AG10803 (cell line): ENCODE measurements around the gene ERICH6B.

Source experiments
- DNase-seq: peaks from one replicate; pipeline ENCODE4 v3.0.0; 2010; ENCODE audit warnings: low read depth
- H3K4me3 ChIP-seq: 2 replicates; pipeline ENCODE4 v1.5.1; 2011; ENCODE audit warnings: mild to moderate bottlenecking, low read length, control low read depth
- TF ChIP-seq, protein P1 (sequence below): conservative IDR thresholded peaks from 2 replicates; pipeline ENCODE4 v1.5.1; 2011; ENCODE audit warnings: mild to moderate bottlenecking, low read length, control low read depth, inconsistent platforms

ERICH6B gene

GRCh38 chr13:45607931-45608330, 7.6 kb downstream of the ERICH6B start:
- TF ChIP-seq, protein P1, sequence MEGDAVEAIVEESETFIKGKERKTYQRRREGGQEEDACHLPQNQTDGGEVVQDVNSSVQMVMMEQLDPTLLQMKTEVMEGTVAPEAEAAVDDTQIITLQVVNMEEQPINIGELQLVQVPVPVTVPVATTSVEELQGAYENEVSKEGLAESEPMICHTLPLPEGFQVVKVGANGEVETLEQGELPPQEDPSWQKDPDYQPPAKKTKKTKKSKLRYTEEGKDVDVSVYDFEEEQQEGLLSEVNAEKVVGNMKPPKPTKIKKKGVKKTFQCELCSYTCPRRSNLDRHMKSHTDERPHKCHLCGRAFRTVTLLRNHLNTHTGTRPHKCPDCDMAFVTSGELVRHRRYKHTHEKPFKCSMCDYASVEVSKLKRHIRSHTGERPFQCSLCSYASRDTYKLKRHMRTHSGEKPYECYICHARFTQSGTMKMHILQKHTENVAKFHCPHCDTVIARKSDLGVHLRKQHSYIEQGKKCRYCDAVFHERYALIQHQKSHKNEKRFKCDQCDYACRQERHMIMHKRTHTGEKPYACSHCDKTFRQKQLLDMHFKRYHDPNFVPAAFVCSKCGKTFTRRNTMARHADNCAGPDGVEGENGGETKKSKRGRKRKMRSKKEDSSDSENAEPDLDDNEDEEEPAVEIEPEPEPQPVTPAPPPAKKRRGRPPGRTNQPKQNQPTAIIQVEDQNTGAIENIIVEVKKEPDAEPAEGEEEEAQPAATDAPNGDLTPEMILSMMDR = no peak
- no peak overlapping the region for H3K4me3 ChIP-seq
- peak; percentile 9 for DNase-seq

DNA sequence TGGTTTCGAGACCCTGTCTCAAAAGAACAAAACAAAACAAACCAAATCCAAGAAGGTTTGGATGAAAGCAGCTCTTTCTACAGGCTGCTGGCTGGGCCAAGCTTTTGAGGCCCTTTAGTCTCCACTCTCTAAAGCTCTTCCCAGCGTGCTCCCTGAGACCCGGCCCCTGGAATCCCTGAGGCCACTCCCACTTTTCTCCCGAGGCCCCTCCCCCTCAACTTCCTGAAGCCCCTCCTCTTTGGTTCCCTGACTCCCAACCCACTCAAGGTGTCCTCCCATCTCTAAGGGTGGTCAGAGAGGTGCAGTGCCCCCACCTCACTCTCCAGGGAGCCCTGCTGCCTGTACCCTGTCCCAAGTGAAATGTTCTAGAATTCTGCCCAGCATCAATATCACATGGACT, 10.6 kb downstream of the ERICH6B start:
- H3K4me3 ChIP-seq = no peak overlapping the region
- TF ChIP-seq, protein P1 = no peak
- DNase-seq = no peak

DNA sequence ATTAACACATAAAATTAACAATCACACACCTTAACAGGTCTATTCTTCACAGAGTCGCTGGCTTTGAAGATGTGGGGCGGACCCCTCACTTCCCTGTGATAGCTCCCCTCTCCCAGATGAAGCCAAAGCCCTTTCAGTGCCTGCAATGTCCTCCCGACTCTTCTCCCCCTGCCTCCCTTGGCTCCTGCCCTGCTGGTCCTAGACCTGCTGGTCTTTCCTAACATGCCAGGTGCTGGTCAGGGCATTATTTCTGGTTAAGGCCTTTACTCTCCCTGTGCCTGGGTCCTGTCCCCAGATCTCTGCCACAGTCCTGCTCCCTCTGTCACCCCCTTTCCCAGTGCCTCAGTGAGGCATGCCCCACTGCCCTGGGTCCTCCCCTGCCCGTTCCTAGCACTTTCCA, 12.2 kb downstream of the ERICH6B start:
- TF ChIP-seq, protein P1 = no peak
- no peak overlapping the region for H3K4me3 ChIP-seq
- DNase-seq = no peak

DNA sequence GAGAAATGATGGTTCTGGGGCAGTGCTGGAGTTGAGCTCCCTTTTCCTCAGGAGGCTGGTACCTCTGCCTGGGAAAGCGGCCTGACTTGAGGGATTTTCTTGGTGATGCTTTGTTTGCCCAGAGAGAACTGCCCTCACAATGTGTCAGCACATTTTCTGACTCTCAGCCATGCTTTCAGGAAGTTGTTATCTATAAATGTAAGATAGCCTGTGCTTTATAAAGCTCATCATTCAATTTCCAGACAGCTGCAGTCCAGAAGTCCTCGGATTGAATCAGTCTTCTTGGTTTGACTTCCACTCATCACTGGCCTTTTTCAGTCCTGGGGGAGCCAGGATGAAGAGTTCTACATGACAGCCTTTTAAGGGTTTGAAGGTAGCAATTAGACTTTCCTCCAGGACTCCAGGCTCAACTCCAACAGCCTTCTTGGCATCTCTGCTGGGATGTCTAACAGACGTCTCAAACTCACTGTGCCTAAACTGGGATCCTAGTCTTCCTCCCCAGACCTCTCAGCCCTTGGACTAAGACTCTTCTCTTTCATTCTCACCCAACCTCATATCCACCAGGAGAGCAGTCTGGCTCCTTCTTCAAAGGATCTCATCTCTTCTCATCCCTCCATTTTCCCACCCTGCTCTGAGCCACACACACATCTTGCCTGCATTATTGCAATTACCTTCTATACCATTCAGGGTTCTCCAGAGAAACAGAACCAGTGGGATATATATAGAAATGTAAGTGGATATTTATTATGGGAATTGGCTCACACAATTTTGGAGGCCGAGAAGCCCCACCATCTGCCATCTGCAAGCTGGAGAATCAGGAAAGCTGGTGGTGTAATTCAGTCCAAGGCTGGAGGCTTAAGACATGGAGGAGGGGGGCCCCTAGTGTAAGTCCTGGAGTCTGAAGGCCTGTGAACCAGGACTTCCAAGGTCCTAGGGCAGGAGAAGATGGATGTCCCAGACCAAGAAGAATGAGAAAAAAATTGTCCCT, 13.1 kb downstream of the ERICH6B start:
- TF ChIP-seq, protein P1 = no peak
- no peak overlapping the region for H3K4me3 ChIP-seq
- no peak for DNase-seq

DNA sequence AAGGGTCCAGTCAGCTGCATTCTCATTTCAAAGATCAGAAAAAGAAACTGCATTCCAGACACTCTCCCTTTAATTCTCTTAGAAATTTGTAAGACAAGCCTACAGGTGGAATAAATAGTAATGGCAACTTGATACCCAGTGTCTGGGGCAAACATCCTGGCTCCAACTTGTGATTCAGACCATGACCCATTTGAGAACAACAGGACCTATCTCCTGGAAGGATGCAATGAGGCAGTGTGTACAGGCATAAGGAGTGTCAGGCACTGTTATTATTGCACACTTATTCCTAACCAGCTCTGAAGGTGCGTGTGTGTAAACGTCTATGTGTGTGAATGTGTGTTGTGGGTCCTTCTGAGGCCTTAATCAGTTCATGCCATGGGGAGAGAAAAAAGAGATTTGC, 13.9 kb downstream of the ERICH6B start:
- H3K4me3 ChIP-seq = no peak overlapping the region
- DNase-seq = no peak
- TF ChIP-seq, protein P1 = no peak

DNA sequence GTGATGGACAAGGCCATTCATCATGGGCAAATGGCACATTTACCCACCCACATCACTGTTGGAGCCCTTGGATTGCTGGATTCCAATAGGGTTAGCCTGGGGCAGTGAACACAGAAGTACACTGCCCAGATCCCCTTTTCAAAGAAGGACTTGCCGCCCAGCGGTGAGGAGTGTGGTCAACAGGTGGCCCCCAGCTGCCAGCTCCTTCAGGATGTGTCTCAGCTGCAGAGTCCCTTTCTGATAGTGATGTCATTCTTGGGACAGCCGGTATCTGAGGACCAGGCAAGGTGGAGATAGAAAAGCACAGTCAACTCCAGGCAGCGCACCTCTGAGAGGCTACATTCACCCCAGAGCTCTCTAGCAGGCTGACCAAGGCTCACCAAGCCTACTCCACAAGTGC, 16.9 kb downstream of the ERICH6B start:
- TF ChIP-seq, protein P1 = no peak
- no peak overlapping the region for H3K4me3 ChIP-seq
- no peak for DNase-seq

GRCh38 chr13:45596800-45597475, 18.6 kb downstream of the ERICH6B start:
- TF ChIP-seq, protein P1 = no peak
- no peak for DNase-seq
- no peak overlapping the region for H3K4me3 ChIP-seq
